ENCODE data around the gene SLC16A3.

SLC16A3 gene

GRCh38 chr17:82269138-82269881 is 40.5 kb downstream of the SLC16A3 start:
- DNase-seq (ENCODE audit: low read depth, low spot score), result no peak

GRCh38 chr17:82269882-82270500 is 41.1 kb downstream of the SLC16A3 start:
- DNase-seq (ENCODE audit: low read depth, low spot score), result no peak

DNA sequence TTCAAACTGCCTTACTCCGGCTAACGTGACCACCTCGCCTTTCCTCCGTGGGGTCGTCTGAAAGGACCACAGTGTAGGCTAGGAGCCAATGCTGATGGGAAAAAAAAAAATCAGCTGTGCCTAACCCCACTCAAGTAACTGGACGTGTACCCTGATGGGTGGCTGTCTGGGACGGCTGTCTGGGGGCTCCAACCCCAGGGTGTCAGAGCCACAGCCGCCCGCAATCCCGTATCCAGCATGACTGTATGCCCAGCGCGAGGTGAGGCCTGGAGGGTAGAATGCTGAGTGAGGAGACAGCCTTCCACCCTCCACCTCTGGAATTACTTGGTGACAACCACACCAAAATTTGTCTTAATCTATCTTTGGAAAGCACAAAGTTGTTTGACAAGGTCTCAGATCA is 41.8 kb downstream of the SLC16A3 start:
- DNase-seq (ENCODE audit: low read depth, low spot score), result no peak

- DNase-seq (ENCODE audit: low read depth, low spot score), result no peak
Observed at GRCh38 chr17:82271401-82271800, 42.6 kb downstream of the SLC16A3 start.

DNA sequence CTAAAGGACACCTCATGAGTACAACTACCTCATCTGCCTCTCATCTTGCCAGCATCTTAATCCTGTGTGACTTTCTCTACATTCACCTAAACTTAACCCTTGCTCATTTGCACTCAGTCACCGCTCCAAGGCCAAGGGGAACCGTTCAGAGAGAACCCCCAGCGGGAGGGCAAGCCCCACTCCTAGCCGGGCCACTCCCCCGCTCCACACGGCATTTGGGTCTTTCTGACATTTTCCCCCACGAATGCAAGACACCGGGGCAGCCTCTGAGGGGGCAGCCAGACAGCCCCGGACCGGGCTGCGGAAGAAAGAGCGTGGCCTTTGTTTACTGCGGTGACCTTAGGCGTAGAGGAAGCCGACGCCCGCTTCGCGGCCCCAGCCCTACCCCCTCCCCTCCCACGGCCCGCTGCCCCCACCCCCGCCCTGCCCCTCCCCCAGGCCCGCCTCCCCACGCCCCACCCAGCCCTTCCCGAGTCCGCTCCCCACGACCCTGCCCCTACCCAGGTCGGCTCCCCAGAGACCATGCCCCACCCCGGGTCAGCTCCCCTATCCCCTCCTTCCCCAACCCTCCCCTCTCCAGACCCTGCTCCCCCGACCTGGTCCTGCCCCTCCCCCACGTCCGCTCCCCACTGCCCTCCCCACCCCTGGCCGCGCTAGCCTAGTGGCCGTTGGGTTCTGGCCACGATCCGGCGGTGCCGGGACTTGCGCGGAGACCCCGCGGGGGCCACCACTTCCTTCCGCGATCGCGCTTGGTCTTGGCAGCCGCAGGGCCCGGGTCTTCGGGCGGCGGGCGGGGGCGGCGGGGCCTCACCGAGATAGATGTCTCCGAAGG is 43.9 kb downstream of the SLC16A3 start:
- no peak for DNase-seq (ENCODE audit: low read depth, low spot score)

GRCh38 chr17:82273327-82274133 is 44.7 kb downstream of the SLC16A3 start, which contains the start of gene CSNK1D:
CSNK1D (minus strand) TSS chr17:82273700; CDS start chr17:82273381, 319 bp downstream.
- no peak for DNase-seq (ENCODE audit: low read depth, low spot score)

DNA sequence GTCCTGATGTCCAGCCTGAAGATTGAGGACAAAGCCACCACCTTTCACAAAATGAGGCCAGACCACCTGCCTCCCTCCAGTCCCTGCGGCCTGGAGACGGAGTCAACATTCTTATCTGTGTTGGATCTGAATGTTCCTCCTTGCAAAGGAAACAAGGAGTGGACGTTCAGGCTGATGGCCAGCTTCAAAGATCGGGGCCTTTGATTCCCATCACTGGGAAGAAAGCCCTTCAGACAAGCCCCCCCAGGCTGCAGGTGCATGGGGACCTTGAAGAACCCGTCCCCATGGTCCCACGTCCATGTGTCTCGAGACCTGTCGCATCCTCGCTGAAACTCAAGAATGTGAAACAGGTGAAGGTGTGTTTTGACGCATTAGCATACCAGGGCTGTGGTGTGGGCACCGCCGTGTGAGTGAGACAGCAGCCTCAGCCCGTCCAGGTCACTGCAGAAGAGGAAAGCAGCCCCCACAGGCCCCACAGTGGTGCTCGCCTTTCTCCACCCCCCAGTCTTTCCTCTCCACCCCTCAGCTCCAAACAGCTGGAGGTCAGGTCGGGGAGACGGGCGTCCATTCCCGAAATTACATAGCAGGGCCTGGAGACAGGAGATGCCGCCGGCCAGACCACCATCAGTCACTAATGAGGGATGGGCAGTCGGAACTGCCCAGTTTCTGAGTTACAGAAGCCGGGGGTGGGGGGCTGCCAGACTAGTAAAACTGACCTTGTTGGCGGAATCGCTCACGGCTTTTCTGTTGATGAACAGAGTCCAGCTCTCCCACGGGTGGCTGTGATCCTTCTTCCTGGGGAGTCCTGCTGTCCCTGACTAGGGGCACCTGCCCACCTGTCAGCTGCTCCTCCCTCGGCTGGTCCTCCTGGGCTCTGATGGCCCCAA is 45.5 kb downstream of the SLC16A3 start:
- DNase-seq (ENCODE audit: low read depth, low spot score), result no peak

DNA sequence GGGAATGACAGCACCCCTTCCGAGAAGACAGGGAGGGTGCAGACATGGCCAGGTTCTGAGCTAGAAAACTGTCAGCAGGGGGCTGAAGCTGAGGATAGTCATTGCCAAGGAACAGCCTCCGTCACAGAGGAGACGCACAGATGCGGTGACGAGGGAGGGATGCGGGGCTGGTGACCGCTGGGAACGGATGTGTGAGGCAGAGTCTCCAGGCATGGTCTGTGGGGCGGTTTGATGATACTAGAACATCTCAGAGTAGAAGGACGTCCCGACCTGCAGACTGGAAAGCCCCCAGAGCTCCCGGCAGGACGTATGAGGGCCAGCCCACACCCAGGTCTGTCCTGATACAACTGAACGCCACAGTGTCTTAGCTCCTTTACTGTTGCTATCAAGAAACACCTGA is 46.5 kb downstream of the SLC16A3 start:
- no peak for DNase-seq (ENCODE audit: low read depth, low spot score)

GRCh38 chr17:82276938-82277337 is 48.1 kb downstream of the SLC16A3 start:
- no peak for DNase-seq (ENCODE audit: low read depth, low spot score)

GRCh38 chr17:82277851-82278250 is 49.0 kb downstream of the SLC16A3 start:
- DNase-seq (ENCODE audit: low read depth, low spot score), result no peak

DNA sequence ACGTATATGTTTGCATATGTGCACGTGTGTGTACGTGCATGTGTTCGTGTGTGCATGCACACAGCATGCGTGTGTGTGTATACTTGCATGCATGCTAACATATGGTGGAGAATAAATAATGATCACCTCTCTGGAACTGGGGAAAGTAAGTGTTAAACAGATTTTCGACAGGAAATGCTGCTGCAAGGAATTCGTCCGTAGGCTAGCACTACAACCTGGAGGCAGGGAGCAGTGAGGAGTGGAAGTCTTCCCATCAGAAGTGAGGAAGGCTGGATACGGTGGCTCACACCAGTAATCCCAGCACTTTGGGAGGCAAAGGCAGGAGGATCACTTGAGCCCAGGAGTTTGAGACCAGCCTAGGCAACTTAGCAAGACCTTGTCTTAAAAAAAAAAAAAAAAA is 49.5 kb downstream of the SLC16A3 start:
- DNase-seq (ENCODE audit: low read depth, low spot score), result no peak

GRCh38 chr17:82278786-82279391 is 50.0 kb downstream of the SLC16A3 start:
- DNase-seq (ENCODE audit: low read depth, low spot score), result no peak

- DNase-seq (ENCODE audit: low read depth, low spot score), result no peak
Observed at GRCh38 chr17:82280537-82280936, 51.7 kb downstream of the SLC16A3 start.

DNA sequence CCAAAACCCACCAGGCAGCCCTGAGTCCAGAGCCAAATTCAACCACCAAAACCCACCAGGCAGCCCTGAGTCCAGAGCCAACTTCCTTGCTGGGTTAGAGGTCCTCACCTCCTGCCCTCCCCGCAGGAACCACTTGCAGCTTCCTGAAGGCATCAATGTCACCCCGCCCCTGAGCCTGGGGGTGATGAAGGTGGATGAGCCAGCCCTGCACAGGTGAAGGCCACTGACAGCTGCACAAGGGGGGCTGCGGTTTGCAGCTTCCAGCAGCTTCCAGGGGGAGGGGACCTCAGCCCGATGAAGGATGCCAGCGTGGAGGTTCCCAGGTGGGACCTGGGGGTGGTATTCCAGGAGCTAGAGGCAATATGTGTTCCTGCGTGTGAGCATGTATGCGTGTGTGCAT is 52.2 kb downstream of the SLC16A3 start:
- no peak for DNase-seq (ENCODE audit: low read depth, low spot score)

GRCh38 chr17:82281502-82282238 is 52.8 kb downstream of the SLC16A3 start:
- no peak for DNase-seq (ENCODE audit: low read depth, low spot score)

DNA sequence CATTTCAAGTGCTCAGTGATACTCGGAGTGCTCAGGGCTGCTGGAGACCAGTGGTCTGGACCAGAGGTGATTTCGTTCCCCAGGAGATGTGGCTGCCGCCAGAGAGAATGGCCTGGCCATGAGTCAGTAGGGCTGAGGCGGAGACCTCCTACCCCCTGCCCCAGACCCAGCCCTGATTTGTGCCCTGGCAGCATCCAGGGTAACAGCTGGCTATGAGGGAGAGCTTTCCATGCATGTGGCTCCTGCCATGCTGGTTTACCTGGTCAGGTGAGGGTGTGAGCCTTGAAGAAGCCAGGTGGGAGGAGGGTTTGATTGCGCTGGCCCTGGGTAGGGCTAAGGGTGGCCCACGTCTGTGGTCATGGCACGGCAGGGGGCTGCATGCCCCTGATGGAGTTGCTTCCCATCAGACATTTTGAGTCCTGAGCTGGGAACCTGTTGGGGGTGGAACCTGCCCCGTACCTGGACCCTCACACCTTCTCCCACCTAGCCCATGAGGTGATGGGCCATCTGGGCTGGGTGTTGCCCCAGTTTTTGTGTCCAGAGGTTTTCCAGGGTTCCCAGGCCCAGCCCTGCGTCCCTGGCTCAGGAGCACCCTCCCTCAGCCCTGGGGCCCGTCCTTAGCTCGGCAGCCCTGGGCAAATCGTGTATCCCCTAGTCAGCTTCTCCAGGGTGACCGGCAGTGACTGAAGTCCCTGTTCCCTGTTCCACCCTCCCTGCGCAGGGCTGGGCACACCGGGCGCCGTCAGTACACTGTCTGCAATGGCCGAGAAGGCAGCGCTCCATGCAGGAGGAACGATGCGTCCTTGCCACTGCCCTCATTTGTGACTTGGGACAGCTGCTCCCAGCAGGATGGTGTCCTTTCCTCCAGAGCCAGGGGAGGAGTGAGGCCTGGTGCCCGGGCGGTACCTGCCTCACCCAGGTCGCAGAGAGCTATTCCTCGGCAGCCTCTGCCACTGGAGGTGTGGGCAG is 53.7 kb downstream of the SLC16A3 start:
- DNase-seq (ENCODE audit: low read depth, low spot score), result no peak

DNA sequence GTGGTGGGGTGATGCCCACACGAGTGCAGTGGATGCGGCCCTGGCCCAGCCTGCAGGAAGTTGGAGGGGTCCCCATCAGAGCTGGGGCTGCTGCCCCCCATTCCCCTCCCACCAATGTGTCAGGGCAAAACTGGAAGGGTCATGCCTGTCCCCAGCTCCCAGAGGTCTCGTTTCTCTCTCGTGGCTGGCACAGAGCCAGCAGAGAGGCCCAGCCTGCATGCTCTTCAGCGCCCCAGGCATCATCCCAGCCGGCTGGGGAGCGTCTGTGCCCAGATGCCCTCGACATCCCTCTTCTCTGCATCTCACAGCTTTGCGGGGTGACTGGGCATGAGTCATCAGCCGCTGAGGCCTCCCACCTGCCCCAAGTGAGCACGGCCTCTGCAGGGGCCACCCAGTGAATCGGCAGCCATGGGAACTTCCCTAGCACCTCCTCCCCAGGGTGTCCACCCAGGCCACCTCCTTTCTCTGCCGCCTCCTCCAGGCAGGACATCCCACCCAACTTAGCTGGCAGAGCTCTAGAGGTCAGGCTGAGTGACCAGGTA is 54.4 kb downstream of the SLC16A3 start:
- DNase-seq (ENCODE audit: low read depth, low spot score), result no peak

- DNase-seq (ENCODE audit: low read depth, low spot score), result no peak
Observed at GRCh38 chr17:82285141-82285540, 56.3 kb downstream of the SLC16A3 start.

Data from brain pericyte (primary cell).